Activated CD4-positive, alpha-beta T cell treated with anti-CD3 and anti-CD28 coated beads for 4 hours (primary cell): ENCODE data around the gene HS6ST2.

Experiments
- DNase-seq, 2 donors: peaks; one replicate each; pipeline ENCODE4 v3.0.0-alpha.2; 2020

The HS6ST2 gene

DNA sequence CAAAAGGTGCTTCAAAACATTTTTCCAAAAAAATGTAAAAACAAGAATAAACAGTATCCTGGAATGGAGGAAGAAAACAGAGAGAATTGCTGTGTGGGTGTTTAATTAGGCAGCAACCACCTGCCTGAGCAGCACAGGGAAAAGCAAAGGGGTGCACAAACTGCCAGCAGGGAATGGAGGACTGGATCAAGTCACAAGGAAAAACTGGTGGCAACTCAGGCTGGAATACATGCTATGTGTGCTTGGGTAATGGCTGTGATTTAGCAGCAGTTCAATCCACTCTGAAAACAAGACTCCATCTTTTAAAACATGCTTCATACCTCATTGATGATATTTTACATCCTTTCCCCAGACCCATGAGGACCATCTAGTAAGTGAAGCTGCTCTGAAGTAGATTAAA is 179.5 kb downstream of the HS6ST2 start:
- no peak for DNase-seq

DNA sequence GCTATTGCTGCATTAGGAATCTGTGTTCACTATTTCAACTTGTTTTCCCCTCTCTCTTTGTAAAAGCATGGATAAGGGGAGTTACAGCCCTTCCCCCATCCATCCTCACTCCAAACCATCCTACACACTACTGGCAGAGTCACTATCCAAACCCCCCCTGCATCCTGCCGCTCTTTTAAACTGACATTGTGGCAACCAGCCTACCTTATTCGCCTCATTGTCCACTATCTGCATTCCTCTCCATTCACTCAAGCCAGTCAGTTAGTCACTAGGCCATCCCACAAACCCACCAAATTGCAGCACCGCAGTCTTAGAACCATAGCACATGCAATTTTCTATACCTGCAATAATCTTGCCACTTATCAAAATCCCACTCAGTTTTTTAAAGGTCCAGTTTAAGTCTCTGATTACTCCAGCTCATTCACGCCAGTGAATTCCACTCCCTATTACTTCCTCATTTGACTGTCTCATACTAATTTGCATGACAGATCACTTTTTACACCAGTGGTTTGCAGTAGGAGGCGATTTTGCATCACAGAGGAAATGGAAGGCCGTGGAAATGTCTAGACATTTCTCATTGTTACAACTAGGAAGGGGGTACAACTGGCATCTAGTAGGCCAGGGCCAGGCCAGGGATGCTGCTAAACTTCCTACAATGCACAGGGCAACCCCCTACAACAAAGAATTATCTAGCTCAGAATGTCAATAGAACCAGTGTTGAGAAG is 181.8 kb downstream of the HS6ST2 start:
- no peak for DNase-seq

DNA sequence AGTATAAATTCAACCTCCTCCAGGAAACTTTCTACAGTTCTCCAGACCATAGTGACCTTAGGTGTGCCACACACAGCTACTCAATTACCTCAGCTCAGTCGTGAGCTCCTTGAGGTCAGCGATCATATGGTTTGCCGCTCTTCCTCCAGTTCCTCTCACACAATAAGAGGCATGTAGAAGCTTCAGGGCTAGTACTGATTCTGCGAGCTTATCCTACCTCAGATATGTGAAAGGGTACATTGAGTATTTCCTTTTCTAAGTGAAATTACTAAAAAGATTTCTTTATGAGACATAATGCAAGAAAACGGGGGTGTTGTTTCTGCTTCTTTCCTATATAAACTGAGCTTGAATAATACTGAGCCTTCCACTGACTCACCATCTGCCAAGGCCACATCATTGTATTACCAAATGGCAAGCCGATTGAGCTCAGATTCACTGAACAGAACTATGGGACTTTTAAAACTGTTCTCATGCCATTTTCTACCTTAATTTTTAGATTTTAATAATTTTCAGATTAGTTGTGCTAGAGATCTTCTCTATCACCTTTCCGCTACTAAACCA is 183.1 kb downstream of the HS6ST2 start:
- no peak for DNase-seq

DNA sequence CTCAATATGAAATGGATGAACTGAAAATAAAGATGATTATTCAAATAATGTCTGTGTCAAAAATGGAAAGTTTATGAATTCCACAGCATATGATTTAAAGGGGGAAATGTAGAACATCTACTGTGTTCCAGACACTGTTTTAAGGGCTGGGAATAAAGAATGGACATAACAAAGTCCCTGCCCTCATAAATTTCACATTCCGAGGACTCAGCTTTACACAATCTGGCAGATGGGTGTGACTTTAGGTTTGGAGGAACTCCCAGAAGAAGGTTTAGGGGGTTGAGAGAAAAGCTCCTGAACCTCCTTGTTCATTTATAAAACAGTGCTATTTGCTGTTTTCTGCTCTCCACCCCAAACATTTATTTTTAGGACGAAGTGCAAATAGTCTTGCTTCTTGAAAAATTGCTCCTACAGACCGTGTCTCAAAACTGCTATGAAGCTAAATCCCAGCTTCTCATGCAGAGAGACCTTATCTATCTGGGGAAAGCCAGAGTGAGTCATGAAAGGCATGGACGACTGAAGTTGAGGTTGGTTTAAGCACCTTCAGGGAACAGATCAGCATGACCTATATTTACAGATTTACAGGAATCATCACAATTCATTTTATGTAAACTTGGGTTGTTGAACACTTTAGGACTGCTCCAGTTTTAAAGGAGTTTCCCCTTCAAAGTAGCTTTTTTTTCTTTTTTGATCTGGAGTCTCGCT is 184.3 kb downstream of the HS6ST2 start:
- no peak for DNase-seq

DNA sequence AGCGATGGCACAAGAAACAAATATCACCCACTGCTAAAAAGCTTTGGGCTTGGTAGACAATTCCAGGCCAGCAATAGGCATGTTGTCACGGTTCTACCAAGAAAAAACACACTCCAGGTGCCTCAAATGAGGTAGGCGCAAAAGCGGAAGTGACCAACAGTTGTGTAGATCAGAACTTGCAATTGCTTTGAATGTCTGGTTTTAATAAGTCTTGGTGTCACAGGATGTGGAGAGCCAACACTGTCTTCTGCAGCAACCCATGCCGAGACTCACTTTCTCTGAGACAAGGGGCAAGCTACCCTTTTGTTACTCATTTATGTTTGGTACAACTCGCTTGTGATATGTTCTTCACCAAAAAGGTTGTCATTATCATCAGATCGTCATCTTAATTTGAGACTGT is 188.8 kb downstream of the HS6ST2 start:
- no peak for DNase-seq

DNA sequence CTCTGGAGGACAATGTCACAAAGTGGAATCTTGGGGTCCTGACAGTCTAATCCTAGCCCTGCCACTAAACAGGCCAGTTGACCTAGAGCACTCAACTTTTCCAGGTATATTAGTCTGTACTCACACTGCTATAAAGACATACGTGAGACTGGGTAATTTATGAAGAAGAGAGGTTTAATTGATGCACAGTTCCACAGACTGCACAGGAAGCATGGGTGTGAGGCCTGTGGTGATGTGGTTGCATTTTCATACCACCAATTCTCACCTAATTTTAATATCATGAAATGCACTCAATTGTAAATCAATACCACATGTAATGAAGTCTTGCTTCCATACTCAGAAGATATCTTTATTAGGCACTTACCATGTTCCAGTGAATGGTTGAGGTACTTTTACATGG is 192.0 kb downstream of the HS6ST2 start:
- no peak for DNase-seq

DNA sequence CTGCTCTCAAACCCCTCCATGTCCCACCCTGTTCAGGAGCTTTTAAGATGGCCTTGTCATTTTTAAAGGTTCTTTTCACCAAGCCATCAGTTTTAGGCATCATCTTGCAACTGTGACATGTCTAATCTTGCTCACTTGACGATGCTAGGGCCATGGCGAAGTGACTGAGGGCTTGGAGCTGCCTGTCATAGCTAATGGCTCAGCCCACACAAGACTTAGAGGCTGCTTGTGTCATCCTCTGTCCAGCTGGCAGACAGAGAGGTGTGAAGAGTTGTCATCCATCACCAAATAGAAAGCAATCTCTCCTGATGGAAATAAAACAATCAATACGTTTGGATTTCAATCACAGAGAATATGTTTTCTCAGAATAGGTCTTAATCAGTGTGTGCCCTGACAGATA is 194.9 kb downstream of the HS6ST2 start:
- no peak for DNase-seq

DNA sequence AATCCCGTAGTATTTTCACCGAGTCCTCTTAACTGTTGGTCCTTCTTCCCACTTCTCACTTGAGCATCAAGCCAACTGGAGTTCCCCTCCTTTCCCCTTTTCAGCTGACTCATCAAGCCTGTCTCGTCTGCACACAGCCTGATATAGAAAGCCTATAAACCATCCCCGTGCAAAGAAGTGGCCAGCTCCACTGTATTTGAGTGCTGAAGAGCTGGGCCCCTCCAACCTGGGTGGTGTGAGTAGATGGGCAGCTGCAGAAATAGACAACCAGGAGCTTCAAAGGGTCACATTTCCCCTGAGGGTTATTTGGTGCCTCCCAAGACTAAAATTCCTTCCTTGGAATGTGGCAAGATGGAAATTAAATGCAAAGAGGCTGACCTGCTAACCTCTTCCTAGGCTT is 199.7 kb downstream of the HS6ST2 start:
- no peak for DNase-seq

DNA sequence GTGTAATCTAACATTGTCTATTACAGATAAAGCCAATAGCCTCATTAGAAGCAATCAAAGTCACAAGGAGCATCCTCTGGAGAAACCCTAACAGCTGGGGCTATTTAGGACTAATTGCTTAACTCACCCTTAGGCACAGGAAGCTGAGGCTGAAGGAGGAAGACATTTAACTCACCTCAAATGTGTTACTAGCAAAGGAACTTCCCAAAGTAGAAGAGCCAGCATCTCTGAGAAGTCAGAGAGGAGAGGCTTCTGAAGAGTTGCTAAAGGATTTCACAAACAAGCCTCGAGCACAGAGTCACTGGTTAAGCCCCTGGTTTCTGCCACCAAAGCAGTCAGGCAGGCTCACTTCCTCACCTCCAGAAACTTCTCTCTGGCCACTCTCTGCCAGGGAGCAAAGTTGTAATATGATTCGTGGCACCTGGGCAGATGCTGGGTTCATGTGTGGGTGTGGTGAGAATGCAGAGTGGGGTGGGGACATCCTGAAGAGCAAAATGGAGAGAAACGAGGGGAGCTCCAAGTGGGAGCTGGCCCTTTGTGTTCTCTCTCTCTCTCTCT is 201.3 kb downstream of the HS6ST2 start:
- DNase-seq, result no peak

DNA sequence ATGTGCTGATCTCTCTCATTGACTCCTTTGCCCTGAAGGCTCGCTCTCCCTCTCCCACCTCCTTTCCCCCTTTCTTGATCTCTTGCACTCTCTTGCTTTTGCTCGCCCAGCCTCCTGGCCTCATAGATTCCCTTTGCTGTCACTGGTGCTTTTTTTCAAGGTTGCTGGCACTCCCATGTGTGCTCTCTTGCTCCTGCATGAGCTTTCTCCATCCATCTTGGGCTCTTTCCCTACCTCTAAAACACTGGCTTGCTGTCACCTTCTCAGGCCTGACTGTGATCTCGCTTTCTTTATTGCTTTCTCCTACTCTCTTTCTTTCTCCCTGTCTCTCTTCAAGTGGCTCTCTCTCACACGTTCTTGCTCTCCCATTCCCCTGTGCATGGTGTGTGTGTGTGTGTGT is 202.0 kb downstream of the HS6ST2 start:
- DNase-seq, result no peak

DNA sequence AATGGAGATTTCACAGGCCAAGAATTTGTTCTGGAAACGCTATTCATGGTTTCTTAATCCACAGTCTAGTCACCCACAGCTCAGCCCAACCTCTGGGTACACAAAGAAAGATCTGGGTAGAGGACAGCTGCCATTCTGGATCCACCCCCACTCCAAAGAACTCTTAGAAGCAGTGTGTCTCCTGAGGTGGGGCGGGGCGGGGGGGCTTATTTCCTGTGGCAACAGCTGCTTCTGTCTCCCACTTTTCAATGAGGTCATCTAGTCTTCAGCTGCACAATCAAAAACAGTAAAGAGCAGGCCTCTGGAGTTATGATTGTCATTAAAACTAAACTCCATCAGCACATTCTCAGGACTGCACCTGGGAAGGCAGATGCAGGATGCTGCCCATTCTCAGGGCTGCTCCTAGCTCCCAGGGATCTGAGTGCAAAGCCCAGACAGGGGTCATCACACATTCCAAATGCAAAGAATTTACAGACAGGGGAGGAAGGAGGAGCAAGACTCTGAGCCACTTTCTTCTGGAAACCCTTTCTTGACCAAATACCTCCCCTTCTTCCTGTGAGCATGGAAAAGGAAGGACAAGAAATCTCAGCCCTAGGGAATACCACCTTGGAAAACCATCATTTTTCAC is 207.3 kb downstream of the HS6ST2 start:
- DNase-seq, result no peak

DNA sequence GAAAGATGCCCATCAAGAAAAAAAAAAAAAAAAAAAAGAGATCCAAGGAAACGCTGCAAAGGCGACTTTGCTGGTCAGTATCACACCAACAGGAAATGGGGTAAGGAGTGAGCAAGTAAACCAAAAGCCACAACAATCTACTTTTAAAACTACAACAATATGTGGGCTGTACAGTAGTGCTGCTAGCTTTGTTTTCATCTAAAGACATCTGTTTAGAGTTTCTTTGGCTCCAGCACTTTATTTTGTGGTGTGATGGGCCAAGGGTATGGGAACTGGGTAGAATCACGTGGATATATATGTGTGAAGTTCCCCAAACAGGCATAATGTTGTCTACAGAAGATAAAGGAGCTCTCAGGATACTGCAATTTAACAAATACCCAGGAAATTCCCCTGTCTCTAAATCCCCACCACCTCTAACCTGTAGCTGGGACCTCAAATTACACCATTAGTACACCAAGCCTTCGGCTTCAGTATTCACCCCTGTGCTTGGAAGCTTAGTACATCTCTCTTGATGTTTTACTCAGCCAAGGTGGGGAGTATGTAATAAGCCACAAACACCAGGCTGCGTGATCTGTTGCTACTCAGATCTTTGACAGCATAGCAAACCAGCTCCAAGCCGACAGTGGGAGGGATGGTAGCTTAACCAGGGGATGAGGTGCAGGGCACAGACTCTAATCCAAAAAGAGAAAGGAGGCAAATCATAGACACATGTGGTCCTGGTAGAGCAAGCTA is 207.9 kb downstream of the HS6ST2 start:
- DNase-seq, result no peak

DNA sequence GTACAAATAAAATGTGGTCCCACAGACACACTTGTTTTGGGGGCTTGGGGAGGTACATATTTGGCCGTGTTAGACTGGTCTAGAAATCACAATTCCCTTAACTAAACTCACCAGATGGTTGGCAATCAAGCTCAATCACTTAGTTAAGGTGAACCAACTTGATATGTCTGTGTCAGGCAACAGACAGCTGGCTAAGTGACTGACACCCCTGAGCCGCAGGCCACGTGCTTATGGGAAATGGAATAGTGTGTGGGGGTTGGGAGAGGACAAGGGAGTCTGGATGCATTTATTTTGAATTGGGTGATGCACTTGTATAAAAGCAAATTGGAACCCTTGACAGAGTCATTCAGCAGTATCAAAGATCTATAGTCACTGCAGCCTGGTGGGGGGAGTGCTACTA is 209.0 kb downstream of the HS6ST2 start:
- no peak for DNase-seq

DNA sequence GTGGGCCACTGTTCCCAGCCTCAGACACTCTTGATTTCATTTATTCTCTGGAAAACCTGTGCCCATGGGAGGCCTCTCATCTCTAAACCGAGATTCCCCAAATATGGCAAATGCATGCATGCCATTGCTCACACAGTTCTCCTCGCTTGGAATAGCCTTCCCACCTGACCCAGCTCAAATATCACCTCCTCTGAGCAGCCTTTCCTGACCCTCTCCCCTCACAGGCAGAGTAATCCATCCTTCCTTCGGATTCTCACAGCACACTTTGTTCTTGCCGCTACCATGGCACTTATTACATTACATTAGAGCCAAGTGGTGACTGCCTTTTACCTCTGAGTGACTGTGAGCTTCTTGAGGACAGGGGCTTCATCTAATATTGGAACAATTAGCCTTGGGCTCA is 209.5 kb downstream of the HS6ST2 start:
- DNase-seq, result no peak

DNA sequence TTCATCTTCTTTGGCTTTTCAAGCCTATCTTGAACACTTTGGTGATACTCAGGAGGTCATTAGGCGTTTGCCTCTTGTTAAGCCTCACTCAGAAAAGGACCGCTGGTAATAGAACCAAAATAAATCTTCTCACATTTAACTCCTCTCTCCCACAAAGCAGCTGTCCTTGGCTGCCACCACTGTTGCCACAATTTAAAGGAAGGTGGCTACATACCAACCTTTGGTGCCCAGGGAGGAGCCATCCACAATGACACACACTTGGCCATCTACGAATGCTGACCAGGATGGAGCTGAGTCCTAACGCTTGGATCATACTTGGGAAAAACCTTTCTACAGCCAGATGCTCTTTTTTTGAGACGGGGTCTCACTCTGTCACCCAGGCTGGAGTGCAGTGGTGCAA is 210.2 kb downstream of the HS6ST2 start:
- DNase-seq, result no peak

DNA sequence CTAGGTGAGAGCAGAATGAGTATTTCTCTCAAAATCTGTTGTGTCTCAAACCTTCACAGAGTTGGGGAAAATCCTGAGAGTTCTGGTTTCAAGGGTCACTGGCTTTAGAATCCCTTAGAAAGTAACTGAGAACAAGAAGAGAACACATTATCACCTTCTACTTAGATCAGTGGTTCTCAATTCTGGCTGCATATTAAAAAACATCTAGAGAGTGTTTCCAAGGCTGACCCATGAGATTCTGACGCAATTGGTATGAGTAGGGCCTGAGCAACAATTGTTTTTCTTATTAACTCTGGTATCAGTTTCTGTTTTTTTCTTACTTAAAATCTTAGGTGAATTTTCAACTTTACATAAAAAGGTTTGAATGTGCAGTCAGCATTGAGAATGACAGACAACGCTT is 212.8 kb downstream of the HS6ST2 start:
- no peak for DNase-seq

DNA sequence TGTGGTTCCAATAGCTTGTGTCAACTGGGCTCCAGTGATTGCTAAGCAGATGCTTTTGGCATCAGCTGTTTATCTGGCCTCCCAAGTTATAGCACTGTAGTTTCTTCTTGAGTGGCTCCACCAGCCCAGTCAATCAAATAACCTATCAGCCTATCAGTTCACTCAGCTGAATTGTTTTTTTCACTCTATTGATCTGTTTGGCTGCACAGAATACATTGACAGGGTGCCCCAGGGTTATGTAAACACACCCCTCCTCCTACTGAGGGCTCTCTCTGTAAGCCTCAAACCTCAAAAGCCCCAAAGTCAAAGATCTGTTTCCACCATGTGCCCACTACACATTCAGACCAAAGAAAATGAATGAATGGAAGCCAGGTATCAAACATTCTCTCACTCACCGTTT is 214.0 kb downstream of the HS6ST2 start:
- no peak for DNase-seq

DNA sequence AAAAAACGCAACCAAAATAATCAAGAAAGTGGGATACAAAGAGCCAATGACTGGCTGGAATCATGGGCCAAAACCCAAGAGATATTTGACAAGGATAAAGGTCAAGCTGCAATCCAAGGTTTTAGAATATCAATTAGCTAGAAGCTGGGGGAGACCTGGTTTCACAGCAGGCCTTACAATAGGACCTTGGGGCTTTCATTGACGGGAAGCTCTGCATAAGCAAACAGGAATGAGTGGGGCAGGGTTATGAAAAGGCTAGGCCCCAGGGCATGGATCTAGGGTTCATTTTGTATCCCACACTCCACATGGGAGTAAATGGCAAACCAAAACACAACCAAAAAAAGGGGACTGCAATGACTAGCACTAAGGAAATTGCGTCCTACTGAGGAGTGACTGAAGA is 215.3 kb downstream of the HS6ST2 start:
- no peak for DNase-seq

DNA sequence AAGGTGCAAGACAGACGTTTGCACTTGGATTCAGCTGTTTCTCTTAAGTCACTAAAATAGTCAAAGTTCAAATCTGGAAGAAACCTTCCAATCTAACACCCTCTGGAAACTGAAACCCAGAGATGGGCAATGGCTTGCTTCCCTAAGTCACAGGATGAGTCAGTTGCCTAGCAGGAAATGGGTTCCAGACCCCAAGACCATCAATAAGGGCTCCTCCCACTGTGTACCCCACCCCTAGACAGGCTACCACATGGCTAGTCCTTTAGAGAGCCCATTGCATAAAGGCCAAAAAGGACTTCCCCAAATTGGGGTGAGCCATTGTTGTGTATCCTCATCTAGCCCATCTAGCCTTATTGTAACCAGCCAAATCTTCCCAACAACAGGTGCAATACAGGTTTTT is 216.2 kb downstream of the HS6ST2 start:
- DNase-seq, result no peak

DNA sequence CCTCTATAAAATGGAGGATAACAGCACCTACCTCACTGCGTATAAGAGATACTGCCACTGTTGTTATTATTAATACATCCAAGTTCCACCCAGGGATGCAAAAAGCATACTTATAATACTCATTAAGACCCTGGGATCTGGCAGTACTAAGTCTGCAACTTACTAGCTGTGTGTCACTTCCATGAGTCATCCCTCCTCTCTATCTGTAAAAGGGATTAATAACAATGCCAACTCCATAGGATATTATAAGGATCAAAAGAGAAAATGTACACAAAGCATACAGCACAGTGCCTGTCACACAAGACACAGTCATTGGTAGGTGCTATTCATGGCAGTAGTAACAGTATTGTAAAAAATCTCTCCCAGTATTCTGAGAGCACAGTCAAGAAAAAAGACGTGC is 216.7 kb downstream of the HS6ST2 start:
- DNase-seq, result no peak

DNA sequence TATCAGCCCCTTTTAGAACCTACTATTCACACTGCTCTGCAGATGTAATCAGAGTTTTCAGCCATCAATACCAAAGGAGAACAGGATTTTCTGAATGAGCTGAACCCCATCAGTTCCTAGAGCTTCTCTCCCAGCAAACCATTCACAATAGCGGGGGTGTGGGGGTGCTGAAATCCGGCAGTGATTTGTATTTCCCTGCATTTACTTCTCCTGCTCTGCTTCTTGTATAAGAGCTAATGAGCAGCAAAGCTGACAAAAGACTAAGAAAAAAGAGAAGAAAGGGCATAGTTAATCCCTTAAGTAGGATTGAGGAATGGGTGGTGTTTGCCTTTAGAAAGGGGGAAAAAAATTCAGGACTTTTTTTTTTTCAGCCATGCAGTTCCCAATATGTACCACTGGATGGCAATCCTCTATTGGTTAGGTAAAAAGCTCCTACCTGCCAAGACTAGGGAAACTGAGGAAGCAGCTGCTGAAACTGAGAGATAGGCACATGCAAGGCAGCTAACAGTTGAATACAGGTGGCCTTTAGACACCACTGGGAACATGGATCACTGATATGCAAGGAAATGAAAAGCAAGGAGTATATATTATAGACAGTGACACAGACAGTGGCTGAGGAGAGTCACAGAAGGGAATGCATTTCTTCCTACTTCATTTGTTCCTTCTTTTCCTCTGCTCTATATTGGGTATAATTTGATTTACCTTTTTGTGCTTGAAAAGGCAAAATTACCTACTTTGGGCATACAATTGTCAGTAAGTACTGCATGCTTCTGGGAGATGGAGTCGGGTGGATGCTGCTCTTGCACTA is 217.9 kb downstream of the HS6ST2 start:
- no peak for DNase-seq

DNA sequence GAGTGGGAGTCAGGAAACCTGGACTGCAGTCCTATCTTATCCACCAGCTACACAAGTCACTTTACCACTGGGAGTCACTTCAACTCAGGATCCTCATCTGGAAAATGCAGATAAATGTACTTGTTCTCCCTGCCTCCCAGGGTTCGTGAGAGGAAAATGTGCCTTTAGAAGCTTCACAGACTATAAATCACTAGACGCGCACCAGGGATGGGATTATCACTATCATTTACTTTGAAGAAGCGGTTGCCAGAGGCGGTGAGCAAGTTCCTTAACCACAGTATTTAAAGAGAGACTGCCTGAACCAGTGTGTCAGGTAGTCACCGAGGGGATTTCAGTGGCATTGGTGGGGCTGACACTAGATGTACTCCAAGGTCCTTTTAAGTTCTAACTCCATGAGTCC is 219.5 kb downstream of the HS6ST2 start:
- no peak for DNase-seq
